ENCODE measurements around the gene ADGRV1.
"Not testable (repeated sequence)": the region's sequence is repeated elsewhere in the genome, so short reads cannot be mapped to it uniquely, and the experiment has no call there.

The ADGRV1 gene

DNA sequence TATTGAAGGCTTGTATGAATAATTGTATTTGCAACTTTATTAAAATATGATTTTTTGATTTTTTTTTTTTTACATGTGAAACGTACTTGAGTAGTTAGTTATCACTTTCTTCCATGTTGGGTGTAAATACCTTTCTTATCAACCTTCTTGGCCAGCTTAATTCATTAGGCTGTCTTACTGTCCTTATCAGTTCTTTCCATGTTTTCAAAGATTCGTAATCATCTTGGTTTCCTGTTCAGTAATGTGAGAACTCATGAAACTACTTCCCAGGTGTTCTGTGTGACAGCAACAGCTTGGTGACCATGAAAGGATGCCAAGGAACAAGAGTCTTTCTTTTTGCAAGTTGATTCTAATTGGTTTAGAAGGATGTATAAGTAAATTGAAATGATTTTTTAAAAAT lies 100.0 kb downstream of the ADGRV1 start:
- no peak for DNase-seq (ENCODE audit: low spot score)
- TF ChIP-seq CTCF (IDR thresholded peaks at IDR 0.05), result no peak
- Histone ChIP-seq H3K27ac (no peak overlapping the region), H3K4me3 (no peak overlapping the region)

GRCh38 chr5:90668079-90668565 lies 109.5 kb downstream of the ADGRV1 start:
- DNase-seq (ENCODE audit: low spot score); H3K4me3 ChIP-seq; H3K27ac ChIP-seq: not testable (repeated sequence)

DNA sequence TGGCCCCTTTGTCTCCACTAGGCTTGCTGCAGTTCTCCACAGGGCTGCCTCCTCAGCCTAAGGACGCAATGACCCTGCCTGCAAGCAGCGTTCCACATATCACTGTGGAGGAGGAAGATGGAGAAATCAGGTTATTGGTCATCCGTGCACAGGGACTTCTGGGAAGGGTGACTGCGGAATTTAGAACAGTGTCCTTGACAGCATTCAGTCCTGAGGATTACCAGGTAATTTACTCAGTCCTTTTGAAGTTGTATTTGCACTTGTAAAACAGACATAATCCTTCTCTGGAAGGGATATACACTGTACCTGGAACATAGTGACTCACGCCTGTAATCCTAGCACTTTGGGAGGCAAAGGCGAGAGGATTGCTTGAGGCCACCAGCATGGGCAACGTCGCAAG lies 116.6 kb downstream of the ADGRV1 start:
- no peak overlapping the region for H3K27ac ChIP-seq
- no peak for DNase-seq (ENCODE audit: low spot score)
- no peak for TF ChIP-seq CTCF (IDR thresholded peaks at IDR 0.05)

DNA sequence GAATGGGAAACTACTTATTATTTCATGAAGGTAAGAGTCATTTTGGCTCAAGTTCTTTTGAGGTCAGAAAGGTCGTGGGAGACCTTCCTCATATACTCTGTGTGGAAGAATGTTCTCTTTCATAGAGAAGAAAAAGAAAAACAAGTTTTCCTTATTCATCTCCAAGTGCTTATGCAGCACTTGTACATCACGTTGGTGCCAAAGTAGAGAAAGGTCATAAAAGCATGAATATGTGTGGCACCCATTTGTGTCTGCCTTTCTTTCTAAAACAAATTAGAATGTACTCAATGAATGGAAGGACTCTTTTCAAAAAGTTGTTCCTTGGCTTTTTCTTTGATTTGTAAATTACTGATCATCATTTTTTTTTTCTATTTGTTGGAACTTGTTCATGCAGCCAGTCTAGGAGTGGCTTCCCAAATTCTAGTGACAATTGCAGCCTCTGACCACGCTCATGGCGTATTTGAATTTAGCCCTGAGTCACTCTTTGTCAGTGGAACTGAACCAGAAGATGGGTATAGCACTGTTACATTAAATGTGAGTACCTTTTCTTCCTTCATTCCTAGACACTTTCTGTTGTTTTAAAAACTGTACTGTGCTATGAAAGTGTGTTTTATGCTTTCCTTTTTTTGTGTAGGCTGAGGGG lies 122.4 kb downstream of the ADGRV1 start:
- DNase-seq (ENCODE audit: low spot score), result no peak
- no peak overlapping the region for H3K4me3 ChIP-seq
- no peak overlapping the region for H3K27ac ChIP-seq
- TF ChIP-seq CTCF (IDR thresholded peaks at IDR 0.05), result no peak

More for the DNA sequence above, 116.6 kb downstream of the ADGRV1 start:
- no peak overlapping the region for H3K4me3 ChIP-seq

- H3K4me3 ChIP-seq, result no peak overlapping the region
- no peak overlapping the region for H3K27ac ChIP-seq
- no peak for TF ChIP-seq CTCF (IDR thresholded peaks at IDR 0.05)
- DNase-seq (ENCODE audit: low spot score), result no peak
Measured at GRCh38 chr5:90682278-90682677, 123.7 kb downstream of the ADGRV1 start.

GRCh38 chr5:90685425-90686022 lies 126.9 kb downstream of the ADGRV1 start:
- no peak for DNase-seq (ENCODE audit: low spot score)
- no peak for TF ChIP-seq CTCF (IDR thresholded peaks at IDR 0.05)
- Histone ChIP-seq H3K27ac (no peak overlapping the region), H3K4me3 (no peak overlapping the region)

GRCh38 chr5:90686363-90686762 lies 127.8 kb downstream of the ADGRV1 start:
- H3K27ac ChIP-seq; H3K4me3 ChIP-seq; DNase-seq (ENCODE audit: low spot score): not testable (repeated sequence)

DNA sequence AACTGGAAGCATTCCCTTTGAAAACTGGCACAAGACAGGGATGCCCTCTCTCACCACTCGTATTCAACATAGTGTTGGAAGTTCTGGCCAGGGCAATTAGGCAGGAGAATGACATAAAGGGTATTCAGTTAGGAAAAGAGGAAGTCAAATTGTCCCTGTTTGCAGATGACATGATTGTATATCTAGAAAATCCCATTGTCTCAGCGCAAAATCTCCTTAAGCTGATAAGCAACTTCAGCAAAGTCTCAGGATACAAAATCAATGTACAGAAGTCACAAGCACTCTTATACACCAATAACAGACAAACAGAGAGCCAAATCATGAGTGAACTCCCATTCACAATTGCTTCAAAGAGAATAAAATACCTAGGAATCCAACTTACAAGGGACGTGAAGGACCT lies 128.9 kb downstream of the ADGRV1 start:
- not testable (repeated sequence) for DNase-seq (ENCODE audit: low spot score); H3K27ac ChIP-seq

More for the DNA sequence above, 128.9 kb downstream of the ADGRV1 start:
- not testable (repeated sequence) for H3K4me3 ChIP-seq
